H9 (cell line): ENCODE measurements around the gene ZPR1. TPM values are rescaled to one million over a fixed set of nuclear protein-coding genes. Genes with fewer than 3 reads are reported as not detected.

Experiments
- DNase-seq: peaks from one replicate; pipeline ENCODE4 v3.0.0-alpha.2; 2017
- H2AFZ ChIP-seq: one replicate; pipeline ENCODE4 v1.6.1; 2013; ENCODE audit warnings: mild to moderate bottlenecking, low read length, control low read depth, moderate library complexity
- H2AK5ac ChIP-seq: 2 replicates; pipeline ENCODE4 v1.6.1; 2013; ENCODE audit warnings: low read length, control low read depth, mixed read lengths; ENCODE audit not compliant: insufficient read length
- H2BK120ac ChIP-seq: one replicate; pipeline ENCODE4 v1.6.1; 2013; ENCODE audit warnings: low read depth, mild to moderate bottlenecking, low read length, control low read depth, inconsistent platforms; ENCODE audit not compliant: poor library complexity, severe bottlenecking
- H2BK12ac ChIP-seq: 2 replicates; pipeline ENCODE4 v1.6.1; 2013; ENCODE audit warnings: low read length, control low read depth, mixed read lengths, low read depth; ENCODE audit not compliant: insufficient read length
- H2BK15ac ChIP-seq: 2 replicates; pipeline ENCODE4 v1.6.1; 2013; ENCODE audit warnings: low read depth, low read length, control low read depth
- H2BK20ac ChIP-seq: one replicate; pipeline ENCODE4 v1.6.1; 2013; ENCODE audit warnings: low read depth, mild to moderate bottlenecking, low read length, control low read depth, inconsistent platforms; ENCODE audit not compliant: poor library complexity, severe bottlenecking
- H2BK5ac ChIP-seq: 2 replicates; pipeline ENCODE4 v1.6.1; 2013; ENCODE audit warnings: low read length, control low read depth, mixed read lengths; ENCODE audit not compliant: insufficient read length
- H3K14ac ChIP-seq: 2 replicates; pipeline ENCODE4 v1.6.1; 2013; ENCODE audit warnings: low read length, control low read depth; ENCODE audit not compliant: insufficient read depth
- H3K18ac ChIP-seq: 2 replicates; pipeline ENCODE4 v1.6.1; 2013; ENCODE audit warnings: low read depth, mild to moderate bottlenecking, mixed read lengths, low read length, control low read depth; ENCODE audit not compliant: insufficient read length
- H3K23ac ChIP-seq: 2 replicates; pipeline ENCODE4 v1.6.1; 2013; ENCODE audit warnings: low read length, control low read depth, mixed read lengths, low read depth; ENCODE audit not compliant: insufficient read length
- H3K23me2 ChIP-seq: 2 replicates; pipeline ENCODE4 v1.6.1; 2013; ENCODE audit warnings: low read depth, mild to moderate bottlenecking, mixed read lengths, low read length, control low read depth; ENCODE audit not compliant: insufficient read length, poor library complexity, severe bottlenecking
- H3K27ac ChIP-seq: 2 replicates; pipeline ENCODE4 v1.5.1; 2013; ENCODE audit warnings: low read length, control low read depth, mixed read lengths, low read depth; ENCODE audit not compliant: insufficient read length
- H3K27me3 ChIP-seq: 2 replicates; pipeline ENCODE4 v1.6.1; 2013; ENCODE audit warnings: low read length, control low read depth, inconsistent platforms; ENCODE audit not compliant: insufficient read depth
- H3K4ac ChIP-seq: 2 replicates; pipeline ENCODE4 v1.6.1; 2013; ENCODE audit warnings: low read depth, mild to moderate bottlenecking, control low read depth, inconsistent platforms, low read length, moderate library complexity
- H3K4me1 ChIP-seq: 2 replicates; pipeline ENCODE4 v1.6.1; 2013; ENCODE audit warnings: low read length, control low read depth, inconsistent platforms; ENCODE audit not compliant: insufficient read depth
- H3K4me2 ChIP-seq: 2 replicates; pipeline ENCODE4 v1.6.1; 2013; ENCODE audit warnings: low read length, control low read depth, mixed read lengths; ENCODE audit not compliant: insufficient read length, insufficient read depth
- H3K56ac ChIP-seq: 2 replicates; pipeline ENCODE4 v1.6.1; 2013; ENCODE audit warnings: low read depth, mild to moderate bottlenecking, mixed read lengths, low read length, control low read depth; ENCODE audit not compliant: insufficient read length
- H3K79me1 ChIP-seq: 2 replicates; pipeline ENCODE4 v1.6.1; 2013; ENCODE audit warnings: low read depth, mild to moderate bottlenecking, moderate library complexity, low read length, control low read depth, inconsistent platforms; ENCODE audit not compliant: insufficient read depth, poor library complexity, severe bottlenecking
- H3K79me2 ChIP-seq: 2 replicates; pipeline ENCODE4 v1.6.1; 2013; ENCODE audit warnings: low read length, control low read depth, inconsistent platforms; ENCODE audit not compliant: insufficient read depth
- H3K9ac ChIP-seq: 2 replicates; pipeline ENCODE4 v1.6.1; 2013; ENCODE audit warnings: low read length, control low read depth, mixed read lengths; ENCODE audit not compliant: insufficient read length; ENCODE audit errors: extremely low read depth
- H3K9me3 ChIP-seq: one replicate; pipeline ENCODE4 v1.6.1; 2013; ENCODE audit warnings: low read depth, low read length, inconsistent platforms; ENCODE audit not compliant: control insufficient read depth
- H3T11ph ChIP-seq: one replicate; pipeline ENCODE4 v1.6.1; 2013; ENCODE audit warnings: mild to moderate bottlenecking, low read length, control low read depth, inconsistent platforms
- H4K20me1 ChIP-seq: one replicate; pipeline ENCODE4 v1.6.1; 2013; ENCODE audit not compliant: control insufficient read depth, insufficient read length, insufficient read depth
- H4K5ac ChIP-seq: 2 replicates; pipeline ENCODE4 v1.6.1; 2013; ENCODE audit warnings: low read depth, mild to moderate bottlenecking, mixed read lengths, low read length, control low read depth; ENCODE audit not compliant: insufficient read length
- H4K8ac ChIP-seq: replicated peaks from 2 replicates; pipeline ENCODE4 v1.6.1; 2013; ENCODE audit warnings: low read length, control low read depth, mixed read lengths, low read depth; ENCODE audit not compliant: insufficient read length
- H4K91ac ChIP-seq: 2 replicates; pipeline ENCODE4 v1.6.1; 2013; ENCODE audit warnings: low read depth, mild to moderate bottlenecking, moderate library complexity, mixed read lengths, low read length, control low read depth; ENCODE audit not compliant: insufficient read length
- H3K27ac Mint-ChIP-seq, 3 experiments: 2 replicates in 2 of 3; 3 replicates in 1 of 3; pipeline ENCODE4 v1.8.0; 2020 to 2021; ENCODE audit warnings: mixed read lengths in 3 of 3, mild to moderate bottlenecking in 1 of 3, moderate library complexity in 1 of 3
- H3K27me3 Mint-ChIP-seq: 2 replicates; pipeline ENCODE4 v1.8.0; 2021; ENCODE audit warnings: low read depth, mild to moderate bottlenecking, moderate library complexity, mixed read lengths
- H3K36me3 Mint-ChIP-seq, 3 experiments: 2 replicates in 2 of 3; 3 replicates in 1 of 3; pipeline ENCODE4 v1.8.0; 2020 to 2021; ENCODE audit warnings: low read depth in 3 of 3, mixed read lengths in 3 of 3; ENCODE audit not compliant: insufficient read depth in 1 of 3
- H3K4me1 Mint-ChIP-seq, 2 experiments: 2 replicates each; pipeline ENCODE4 v1.8.0; 2020; ENCODE audit warnings: mixed read lengths in 2 of 2
- H3K4me3 Mint-ChIP-seq, 2 experiments: 2 replicates in 1 of 2; 3 replicates in 1 of 2; pipeline ENCODE4 v1.8.0; 2020 to 2021; ENCODE audit warnings: mild to moderate bottlenecking in 2 of 2, mixed read lengths in 2 of 2, moderate library complexity in 1 of 2
- H3K9me3 Mint-ChIP-seq, 2 experiments: 2 replicates in 1 of 2; 3 replicates in 1 of 2; pipeline ENCODE4 v1.8.0; 2020; ENCODE audit warnings: mild to moderate bottlenecking in 2 of 2, mixed read lengths in 2 of 2, moderate library complexity in 1 of 2
- WGBS: extraction: QIAGEN DNeasy Blood & Tissue Kit; methylation state at CpG from one replicate; pipeline ENCODE4 v1.1.7; 2013; ENCODE audit warnings: missing lambda C conversion rate, low lambda C conversion rate, mixed read lengths; ENCODE audit not compliant: insufficient read length; ENCODE audit errors: extremely low coverage; 5-methylcytosine and 5-hydroxymethylcytosine counted together
- total RNA-seq: library from RNA; stranded (reverse); gene quantifications from 2 replicates; pipeline ENCODE4 v1.2.1, GENCODE V29; 2021
- TF ChIP-seq, protein P1 (sequence below): fragments of 200-600 bp; sonication (generic); conservative IDR thresholded peaks from 3 replicates; pipeline ENCODE4 v1.8.0; 2021; ENCODE audit warnings: antibody characterized with exemption, mild to moderate bottlenecking

Gene ZPR1
- total RNA-seq, 1 experiment from 2014 or later: 82.0 TPM

DNA sequence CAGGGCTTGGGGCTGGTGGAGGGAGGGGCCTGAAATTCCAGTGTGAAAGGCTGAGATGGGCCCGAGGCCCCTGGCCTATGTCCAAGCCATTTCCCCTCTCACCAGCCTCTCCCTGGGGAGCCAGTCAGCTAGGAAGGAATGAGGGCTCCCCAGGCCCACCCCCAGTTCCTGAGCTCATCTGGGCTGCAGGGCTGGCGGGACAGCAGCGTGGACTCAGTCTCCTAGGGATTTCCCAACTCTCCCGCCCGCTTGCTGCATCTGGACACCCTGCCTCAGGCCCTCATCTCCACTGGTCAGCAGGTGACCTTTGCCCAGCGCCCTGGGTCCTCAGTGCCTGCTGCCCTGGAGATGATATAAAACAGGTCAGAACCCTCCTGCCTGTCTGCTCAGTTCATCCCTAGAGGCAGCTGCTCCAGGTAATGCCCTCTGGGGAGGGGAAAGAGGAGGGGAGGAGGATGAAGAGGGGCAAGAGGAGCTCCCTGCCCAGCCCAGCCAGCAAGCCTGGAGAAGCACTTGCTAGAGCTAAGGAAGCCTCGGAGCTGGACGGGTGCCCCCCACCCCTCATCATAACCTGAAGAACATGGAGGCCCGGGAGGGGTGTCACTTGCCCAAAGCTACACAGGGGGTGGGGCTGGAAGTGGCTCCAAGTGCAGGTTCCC, 41.8 kb upstream of the ZPR1 start, which contains the start of gene APOC3:
Gene APOC3, plus strand, starts transcription at position 383 of the 659 bp plus-strand sequence. CDS start 676 bp downstream, outside the sequence.
- no CpG with 5 or more reads among the region's 9 CpGs for WGBS
- H2BK12ac ChIP-seq: no peak within 1 kb of the TSS
- H3K23ac ChIP-seq: no peak within 1 kb of the TSS
- H3K27ac ChIP-seq: no peak within 1 kb of the TSS
- no peak within 1 kb of the TSS for H2AFZ ChIP-seq
- peaks cover 3 to 5% of the 10 kb centered on the region in 2 experiments; a peak in 3 of 5 replicates for H3K9me3 Mint-ChIP-seq
- H4K20me1 ChIP-seq: no peaks in the 10 kb centered on the region
- no peaks in the 10 kb centered on the region for H3K27me3 ChIP-seq
- peaks cover 23% of the 10 kb centered on the region for H3K27me3 Mint-ChIP-seq
- no peak within 1 kb of the TSS for H4K91ac ChIP-seq
- TF ChIP-seq, protein P1, sequence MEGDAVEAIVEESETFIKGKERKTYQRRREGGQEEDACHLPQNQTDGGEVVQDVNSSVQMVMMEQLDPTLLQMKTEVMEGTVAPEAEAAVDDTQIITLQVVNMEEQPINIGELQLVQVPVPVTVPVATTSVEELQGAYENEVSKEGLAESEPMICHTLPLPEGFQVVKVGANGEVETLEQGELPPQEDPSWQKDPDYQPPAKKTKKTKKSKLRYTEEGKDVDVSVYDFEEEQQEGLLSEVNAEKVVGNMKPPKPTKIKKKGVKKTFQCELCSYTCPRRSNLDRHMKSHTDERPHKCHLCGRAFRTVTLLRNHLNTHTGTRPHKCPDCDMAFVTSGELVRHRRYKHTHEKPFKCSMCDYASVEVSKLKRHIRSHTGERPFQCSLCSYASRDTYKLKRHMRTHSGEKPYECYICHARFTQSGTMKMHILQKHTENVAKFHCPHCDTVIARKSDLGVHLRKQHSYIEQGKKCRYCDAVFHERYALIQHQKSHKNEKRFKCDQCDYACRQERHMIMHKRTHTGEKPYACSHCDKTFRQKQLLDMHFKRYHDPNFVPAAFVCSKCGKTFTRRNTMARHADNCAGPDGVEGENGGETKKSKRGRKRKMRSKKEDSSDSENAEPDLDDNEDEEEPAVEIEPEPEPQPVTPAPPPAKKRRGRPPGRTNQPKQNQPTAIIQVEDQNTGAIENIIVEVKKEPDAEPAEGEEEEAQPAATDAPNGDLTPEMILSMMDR: no peak
- H3K4me3 Mint-ChIP-seq: no peak within 1 kb of the TSS
- no peaks in the 10 kb centered on the region for H3K23me2 ChIP-seq
- H3K79me1 ChIP-seq: no peaks in the 10 kb centered on the region
- no peak within 1 kb of the TSS for H3K27ac Mint-ChIP-seq
- no peak within 1 kb of the TSS for H2BK120ac ChIP-seq
- no peak within 1 kb of the TSS for H2BK15ac ChIP-seq
- no peak within 1 kb of the TSS for H3K18ac ChIP-seq
- no peak within 1 kb of the TSS for H2BK20ac ChIP-seq
- H3K56ac ChIP-seq: no peak within 1 kb of the TSS
- no peak within 1 kb of the TSS; the same call in 1 of the 2 replicates for H3K14ac ChIP-seq
- H3K4me2 ChIP-seq: no peak within 1 kb of the TSS
- no peaks in the 10 kb centered on the region for H3K4me1 ChIP-seq
- no peak within 1 kb of the TSS for H4K8ac ChIP-seq
- no peak within 1 kb of the TSS for H2AK5ac ChIP-seq
- DNase-seq: no peak
- H3K9ac ChIP-seq: no peak within 1 kb of the TSS
- peaks cover under 1 to 7% of the 10 kb centered on the region in 2 experiments; a peak in 3 of 4 replicates for H3K4me1 Mint-ChIP-seq
- no peak within 1 kb of the TSS for H2BK5ac ChIP-seq
- no peak within 1 kb of the TSS for H3T11ph ChIP-seq
- no peak within 1 kb of the TSS for H4K5ac ChIP-seq
- no peaks in the 10 kb centered on the region for H3K79me2 ChIP-seq
- H3K36me3 Mint-ChIP-seq: no peaks in the 10 kb centered on the region
- H3K9me3 ChIP-seq: no peaks in the 10 kb centered on the region
- no peak within 1 kb of the TSS for H3K4ac ChIP-seq
